G401.6 (cell line): ENCODE data around the gene EXOSC1.
"Not testable (repeated sequence)": the region's sequence is repeated elsewhere in the genome, so short reads cannot be mapped to it uniquely, and the experiment has no call there.

Experiments used
- FAIRE-seq: peaks from 2 replicates; lab custom pipeline; 2012; peaks lifted over from hg19 to GRCh38; lab: Jason Lieb, UNC

Gene EXOSC1

GRCh38 chr10:97445722-97446639 lies at the start of gene EXOSC1, which contains the start of gene ZDHHC16:
Gene EXOSC1 (minus strand): TSS chr10:97446006. CDS start chr10:97445985, 21 bp downstream.
Gene ZDHHC16 (plus strand): TSS chr10:97446175. CDS start chr10:97451676, 5,501 bp downstream.
- FAIRE-seq: peak; percentile 97

GRCh38 chr10:97494863-97495506 lies 49.2 kb upstream of the EXOSC1 start:
- FAIRE-seq: peak; percentile 47

GRCh38 chr10:97494151-97494550 lies 48.3 kb upstream of the EXOSC1 start:
- no peak for FAIRE-seq

GRCh38 chr10:97490592-97490991 lies 44.8 kb upstream of the EXOSC1 start:
- no peak for FAIRE-seq

GRCh38 chr10:97485647-97486281 lies 40.0 kb upstream of the EXOSC1 start:
- FAIRE-seq: no peak

GRCh38 chr10:97483921-97484320 lies 38.1 kb upstream of the EXOSC1 start:
- no peak for FAIRE-seq

GRCh38 chr10:97483506-97483905 lies 37.7 kb upstream of the EXOSC1 start:
- FAIRE-seq: no peak

- FAIRE-seq: no peak
Observed at GRCh38 chr10:97482381-97482780, 36.6 kb upstream of the EXOSC1 start.

GRCh38 chr10:97481071-97481470 lies 35.3 kb upstream of the EXOSC1 start:
- FAIRE-seq: no peak

GRCh38 chr10:97479939-97480338 lies 34.1 kb upstream of the EXOSC1 start:
- no peak for FAIRE-seq

- peak; percentile 56 for FAIRE-seq
Observed at GRCh38 chr10:97479410-97479809, 33.6 kb upstream of the EXOSC1 start.

- no peak for FAIRE-seq
Observed at GRCh38 chr10:97475936-97476594, 30.3 kb upstream of the EXOSC1 start.

- no peak for FAIRE-seq
Observed at GRCh38 chr10:97474918-97475317, 29.1 kb upstream of the EXOSC1 start.

GRCh38 chr10:97468781-97469180 lies 23.0 kb upstream of the EXOSC1 start:
- FAIRE-seq: not testable (repeated sequence)

- no peak for FAIRE-seq
Observed at GRCh38 chr10:97468162-97468561, 22.4 kb upstream of the EXOSC1 start.

- FAIRE-seq: no peak
Observed at GRCh38 chr10:97466755-97467154, 20.9 kb upstream of the EXOSC1 start.

GRCh38 chr10:97465982-97466381 lies 20.2 kb upstream of the EXOSC1 start:
- FAIRE-seq: no peak

GRCh38 chr10:97464226-97464625 lies 18.4 kb upstream of the EXOSC1 start:
- no peak for FAIRE-seq

GRCh38 chr10:97463363-97464132 lies 17.7 kb upstream of the EXOSC1 start:
- peak; percentile 92 for FAIRE-seq

- no peak for FAIRE-seq
Observed at GRCh38 chr10:97462309-97462708, 16.5 kb upstream of the EXOSC1 start.

GRCh38 chr10:97459933-97460332 lies 14.1 kb upstream of the EXOSC1 start:
- FAIRE-seq: no peak

GRCh38 chr10:97459111-97459510 lies 13.3 kb upstream of the EXOSC1 start:
- FAIRE-seq: no peak
